T-helper 2 cell treated with Interferon-gamma antibody and Interleukin-4, amounts not matched to agents 5 μg/mL and 100 μg/mL, for 36 hours (primary cell): ENCODE results near the gene BSND.

Experiments used
- DNase-seq: peaks from one replicate; pipeline ENCODE4 v3.0.0; 2021; ENCODE audit warnings: low spot score
- H3K27ac Mint-ChIP-seq: one replicate; pipeline ENCODE4 v1.8.0; 2021; ENCODE audit warnings: mild to moderate bottlenecking, mixed read lengths
- H3K27me3 Mint-ChIP-seq: one replicate; pipeline ENCODE4 v1.8.0; 2021; ENCODE audit warnings: low read depth, mixed read lengths
- H3K36me3 Mint-ChIP-seq: one replicate; pipeline ENCODE4 v1.8.0; 2021; ENCODE audit warnings: low read depth, mixed read lengths
- H3K4me1 Mint-ChIP-seq: one replicate; pipeline ENCODE4 v1.8.0; 2021; ENCODE audit warnings: low read depth, mixed read lengths
- H3K4me3 Mint-ChIP-seq: one replicate; pipeline ENCODE4 v1.8.0; 2022; ENCODE audit warnings: mild to moderate bottlenecking, moderate library complexity, mixed read lengths
- H3K9me3 Mint-ChIP-seq: one replicate; pipeline ENCODE4 v1.8.0; 2021; ENCODE audit warnings: mixed read lengths

The BSND gene

GRCh38 chr1:54980528-54981241, 18.0 kb upstream of the BSND start, which contains the start of gene TMEM61:
Gene TMEM61 (plus strand): TSS chr1:54980628. CDS start chr1:54981066, 438 bp downstream.
- no peak for DNase-seq
- H3K27ac Mint-ChIP-seq, result no peak within 1 kb of the TSS
- no peak within 1 kb of the TSS for H3K4me3 Mint-ChIP-seq
- H3K36me3 Mint-ChIP-seq, result no peaks in the 10 kb centered on the region
- H3K4me1 Mint-ChIP-seq, result no peaks in the 10 kb centered on the region
- no peaks in the 10 kb centered on the region for H3K9me3 Mint-ChIP-seq
- peaks cover 44% of the 10 kb centered on the region for H3K27me3 Mint-ChIP-seq

- Mint-ChIP-seq H3K4me1 (no peaks in the 10 kb centered on the region), H3K27me3 (peaks cover 43% of the 10 kb centered on the region), H3K36me3 (no peaks in the 10 kb centered on the region), H3K4me3 (no peak overlapping the region), H3K9me3 (no peaks in the 10 kb centered on the region), H3K27ac (no peak overlapping the region)
- no peak for DNase-seq
Measured at GRCh38 chr1:54981466-54981865, 17.3 kb upstream of the BSND start.

GRCh38 chr1:54982739-54983138, 16.0 kb upstream of the BSND start:
- no peaks in the 10 kb centered on the region for H3K36me3 Mint-ChIP-seq

GRCh38 chr1:54984131-54984842, 14.4 kb upstream of the BSND start:
- H3K9me3 Mint-ChIP-seq, result no peaks in the 10 kb centered on the region
- no peaks in the 10 kb centered on the region for H3K4me1 Mint-ChIP-seq
- DNase-seq, result no peak
- H3K36me3 Mint-ChIP-seq, result no peaks in the 10 kb centered on the region
- H3K4me3 Mint-ChIP-seq, result no peak overlapping the region
- H3K27me3 Mint-ChIP-seq, result peaks cover 27% of the 10 kb centered on the region
- no peak overlapping the region for H3K27ac Mint-ChIP-seq

More at GRCh38 chr1:54982739-54983138, 16.0 kb upstream of the BSND start:
- H3K4me3 Mint-ChIP-seq, result no peak overlapping the region
- DNase-seq, result no peak
- H3K9me3 Mint-ChIP-seq, result no peaks in the 10 kb centered on the region
- H3K27me3 Mint-ChIP-seq, result peaks cover 38% of the 10 kb centered on the region
- H3K4me1 Mint-ChIP-seq, result no peaks in the 10 kb centered on the region
- no peak overlapping the region for H3K27ac Mint-ChIP-seq

- H3K9me3 Mint-ChIP-seq, result no peaks in the 10 kb centered on the region
- no peak overlapping the region for H3K4me3 Mint-ChIP-seq
- no peak overlapping the region for H3K27ac Mint-ChIP-seq
- peaks cover 22% of the 10 kb centered on the region for H3K27me3 Mint-ChIP-seq
- H3K4me1 Mint-ChIP-seq, result no peaks in the 10 kb centered on the region
- no peaks in the 10 kb centered on the region for H3K36me3 Mint-ChIP-seq
- DNase-seq, result no peak
Measured at GRCh38 chr1:54985556-54985955, 13.2 kb upstream of the BSND start.

GRCh38 chr1:54986025-54986424, 12.7 kb upstream of the BSND start:
- Mint-ChIP-seq H3K9me3 (no peaks in the 10 kb centered on the region), H3K4me3 (no peak overlapping the region), H3K27me3 (peaks cover 20% of the 10 kb centered on the region), H3K36me3 (no peaks in the 10 kb centered on the region), H3K4me1 (no peaks in the 10 kb centered on the region), H3K27ac (no peak overlapping the region)
- DNase-seq, result no peak

- H3K36me3 Mint-ChIP-seq, result no peaks in the 10 kb centered on the region
- no peak for DNase-seq
- no peaks in the 10 kb centered on the region for H3K9me3 Mint-ChIP-seq
- no peak overlapping the region for H3K27ac Mint-ChIP-seq
- no peak overlapping the region for H3K4me3 Mint-ChIP-seq
- no peaks in the 10 kb centered on the region for H3K4me1 Mint-ChIP-seq
- H3K27me3 Mint-ChIP-seq, result peaks cover 15% of the 10 kb centered on the region
Measured at GRCh38 chr1:54986533-54986932, 12.2 kb upstream of the BSND start.

- Mint-ChIP-seq H3K36me3 (no peaks in the 10 kb centered on the region), H3K9me3 (no peaks in the 10 kb centered on the region), H3K27me3 (peaks cover 8% of the 10 kb centered on the region), H3K4me3 (no peak overlapping the region), H3K27ac (no peak overlapping the region), H3K4me1 (no peaks in the 10 kb centered on the region)
- no peak for DNase-seq
Measured at GRCh38 chr1:54987427-54987826, 11.3 kb upstream of the BSND start.

- DNase-seq, result no peak
- no peak overlapping the region for H3K27ac Mint-ChIP-seq
- no peaks in the 10 kb centered on the region for H3K4me1 Mint-ChIP-seq
- H3K27me3 Mint-ChIP-seq, result peaks cover 6% of the 10 kb centered on the region
- no peaks in the 10 kb centered on the region for H3K9me3 Mint-ChIP-seq
- no peaks in the 10 kb centered on the region for H3K36me3 Mint-ChIP-seq
- no peak overlapping the region for H3K4me3 Mint-ChIP-seq
Measured at GRCh38 chr1:54987919-54988705, 10.6 kb upstream of the BSND start.

- peaks cover 2% of the 10 kb centered on the region for H3K27me3 Mint-ChIP-seq
- H3K36me3 Mint-ChIP-seq, result no peaks in the 10 kb centered on the region
- no peak for DNase-seq
- H3K9me3 Mint-ChIP-seq, result no peaks in the 10 kb centered on the region
- no peaks in the 10 kb centered on the region for H3K4me1 Mint-ChIP-seq
- no peak overlapping the region for H3K4me3 Mint-ChIP-seq
- no peak overlapping the region for H3K27ac Mint-ChIP-seq
Measured at GRCh38 chr1:54988975-54989374, 9.8 kb upstream of the BSND start.

GRCh38 chr1:54989473-54989872, 9.3 kb upstream of the BSND start:
- Mint-ChIP-seq H3K4me1 (no peaks in the 10 kb centered on the region), H3K4me3 (no peak overlapping the region), H3K9me3 (no peaks in the 10 kb centered on the region), H3K27me3 (peaks cover 3% of the 10 kb centered on the region), H3K27ac (no peak overlapping the region), H3K36me3 (no peaks in the 10 kb centered on the region)
- no peak for DNase-seq

- peaks cover 4% of the 10 kb centered on the region for H3K4me1 Mint-ChIP-seq
- DNase-seq, result no peak
- H3K4me3 Mint-ChIP-seq, result no peak overlapping the region
- H3K27ac Mint-ChIP-seq, result no peak overlapping the region
- no peaks in the 10 kb centered on the region for H3K36me3 Mint-ChIP-seq
- H3K27me3 Mint-ChIP-seq, result peaks cover 6% of the 10 kb centered on the region
- H3K9me3 Mint-ChIP-seq, result no peaks in the 10 kb centered on the region
Measured at GRCh38 chr1:54989968-54990810, 8.5 kb upstream of the BSND start.

GRCh38 chr1:54990916-54991315, 7.8 kb upstream of the BSND start:
- no peak for DNase-seq
- Mint-ChIP-seq H3K36me3 (no peaks in the 10 kb centered on the region), H3K9me3 (peaks cover under 1% of the 10 kb centered on the region), H3K4me1 (peaks cover 11% of the 10 kb centered on the region), H3K27ac (no peak overlapping the region), H3K4me3 (no peak overlapping the region), H3K27me3 (peaks cover 12% of the 10 kb centered on the region)
